GM21576 (cell line): Measurements from ENCODE around the gene CST8.
"Not testable (repeated sequence)": the region's sequence is repeated elsewhere in the genome, so short reads cannot be mapped to it uniquely, and the experiment has no call there.

Experiments
- ATAC-seq: cut with Tn5 transposase; IDR thresholded peaks from one replicate; pipeline ENCODE4 v1.9.1; 2021; ENCODE audit warnings: mild to moderate bottlenecking, moderate library complexity; ENCODE audit not compliant: unreplicated experiment

CST8 gene, protein sequence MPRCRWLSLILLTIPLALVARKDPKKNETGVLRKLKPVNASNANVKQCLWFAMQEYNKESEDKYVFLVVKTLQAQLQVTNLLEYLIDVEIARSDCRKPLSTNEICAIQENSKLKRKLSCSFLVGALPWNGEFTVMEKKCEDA

DNA sequence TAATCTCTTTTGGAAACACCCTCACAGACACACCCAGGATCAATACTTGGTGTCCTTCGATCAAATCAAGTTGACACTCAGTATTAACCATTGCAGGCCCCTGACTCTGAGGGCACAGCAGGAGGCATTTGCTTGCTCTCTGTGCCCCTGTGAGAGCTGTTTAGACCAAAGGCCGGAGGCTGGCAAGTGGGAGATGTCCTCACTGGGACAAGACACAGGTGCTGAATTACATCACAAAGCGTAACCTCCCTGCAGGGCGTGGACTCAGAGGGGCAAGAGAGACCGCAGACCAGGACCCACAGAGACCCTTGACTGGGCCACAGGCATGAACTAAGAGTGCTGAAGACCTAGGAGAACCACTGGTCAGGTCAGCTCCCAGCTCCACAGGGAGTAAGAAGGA, at the start of gene CST8:
CST8 (plus strand) TSS at position 301 of the 400 bp plus-strand sequence. CDS start 551 bp downstream, outside the sequence.
- ATAC-seq = no peak

DNA sequence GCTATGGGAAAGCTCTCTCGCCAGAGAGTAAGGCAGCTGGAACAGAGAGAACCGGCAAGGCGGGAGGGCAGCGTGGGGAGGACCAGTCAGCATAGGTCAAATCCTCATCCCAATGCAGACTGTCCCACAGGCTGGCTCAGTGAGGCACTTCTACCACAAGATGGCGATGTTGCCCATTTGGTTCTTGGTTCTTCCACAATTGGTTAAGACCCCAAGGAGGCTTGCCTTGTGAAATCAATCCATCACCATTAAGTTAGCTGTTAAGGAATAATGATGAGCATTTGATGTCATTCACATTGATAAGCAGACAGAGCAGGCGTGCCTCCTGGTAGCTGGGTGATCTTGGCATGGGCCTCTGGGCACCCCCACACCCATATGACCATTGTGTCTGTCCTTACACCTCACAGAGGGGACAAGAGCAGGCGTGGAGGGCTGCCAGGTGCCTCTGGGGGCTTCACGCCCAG, 49.0 kb upstream of the CST8 start:
- peak; percentile 74 for ATAC-seq

DNA sequence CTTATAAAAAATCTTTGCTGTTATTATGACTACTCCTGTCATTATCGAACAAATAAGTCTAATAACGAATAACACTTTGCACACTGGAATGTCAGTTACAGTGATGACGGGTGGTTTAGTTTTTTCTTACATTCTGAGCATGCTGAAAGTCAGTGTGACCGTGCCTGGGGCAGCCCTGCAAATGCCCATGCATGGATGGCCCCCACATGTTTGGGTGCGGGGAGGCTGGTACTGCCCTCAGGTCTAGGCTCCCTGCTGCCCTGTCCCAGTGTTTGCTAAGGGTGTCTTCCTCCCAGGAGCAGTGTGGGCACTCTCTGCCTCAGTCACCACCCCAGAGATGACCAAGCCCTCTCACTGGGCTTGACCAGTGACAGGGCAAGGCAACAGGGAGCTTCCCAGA, 48.5 kb upstream of the CST8 start:
- no peak for ATAC-seq

DNA sequence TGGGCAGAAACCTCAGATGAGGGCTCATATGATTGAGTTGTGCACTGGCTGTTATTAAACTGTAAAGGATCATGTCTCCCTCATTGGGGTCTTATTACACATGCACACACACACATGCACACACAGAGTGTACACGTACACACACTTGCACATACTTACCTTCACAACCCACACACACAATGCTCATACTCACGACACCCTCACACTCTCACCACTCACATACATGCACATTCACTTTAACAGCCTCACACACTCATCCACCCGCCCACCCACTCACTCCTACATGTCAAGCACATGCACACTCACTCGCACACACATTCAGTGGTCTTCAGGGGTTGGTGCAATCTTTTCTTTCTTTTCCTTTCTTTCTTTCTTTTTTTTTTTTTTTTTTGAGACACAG, 46.1 kb upstream of the CST8 start:
- no peak for ATAC-seq

DNA sequence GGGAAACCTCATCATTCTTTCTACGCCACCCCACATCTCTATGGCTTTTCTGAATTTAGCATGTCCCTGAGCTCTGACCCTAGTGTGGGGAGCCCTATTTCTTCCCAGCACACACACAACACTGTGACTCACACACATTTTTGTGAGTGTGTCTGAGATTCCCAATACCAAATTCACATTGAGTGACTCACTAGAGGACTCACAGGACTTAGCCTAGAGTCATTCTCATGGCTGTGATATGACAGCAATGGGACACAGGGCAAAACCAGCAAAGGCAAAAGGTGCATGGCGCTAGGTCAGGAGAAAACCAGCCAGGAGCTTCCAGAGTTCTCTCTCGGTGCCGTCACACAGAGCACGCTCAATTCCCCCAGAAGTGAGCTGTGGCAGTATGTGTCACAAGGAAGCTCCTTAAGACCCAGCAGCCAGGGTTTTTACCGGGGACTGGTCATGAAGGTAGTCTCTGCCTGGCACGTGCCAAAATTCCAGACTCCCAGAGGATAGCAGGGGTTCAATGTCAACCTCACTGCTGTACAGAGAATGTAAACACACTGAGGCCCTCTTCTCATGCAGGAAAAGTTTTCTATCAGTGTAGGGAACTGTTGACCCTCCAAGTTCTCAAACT, 45.2 kb upstream of the CST8 start:
- no peak for ATAC-seq

DNA sequence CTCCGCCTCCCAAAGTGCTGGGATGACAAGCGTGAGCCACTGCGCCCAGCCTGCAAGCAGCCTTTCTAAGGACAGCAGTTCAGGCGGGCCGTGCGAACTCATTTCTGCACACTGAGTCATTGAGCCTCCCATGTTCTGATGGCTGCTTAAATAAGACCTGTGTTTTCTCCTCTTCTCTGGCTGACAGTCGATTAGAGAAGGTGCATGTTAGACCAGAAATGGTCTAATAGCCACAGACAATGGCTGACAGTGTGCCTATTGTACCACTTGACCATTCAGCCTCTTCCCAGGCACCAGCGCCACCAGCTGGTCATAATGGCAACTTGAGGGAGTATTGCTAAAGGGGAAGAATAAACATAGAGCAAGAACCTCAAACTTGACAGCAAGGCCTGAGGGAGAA, 44.4 kb upstream of the CST8 start:
- peak; percentile 59 for ATAC-seq

DNA sequence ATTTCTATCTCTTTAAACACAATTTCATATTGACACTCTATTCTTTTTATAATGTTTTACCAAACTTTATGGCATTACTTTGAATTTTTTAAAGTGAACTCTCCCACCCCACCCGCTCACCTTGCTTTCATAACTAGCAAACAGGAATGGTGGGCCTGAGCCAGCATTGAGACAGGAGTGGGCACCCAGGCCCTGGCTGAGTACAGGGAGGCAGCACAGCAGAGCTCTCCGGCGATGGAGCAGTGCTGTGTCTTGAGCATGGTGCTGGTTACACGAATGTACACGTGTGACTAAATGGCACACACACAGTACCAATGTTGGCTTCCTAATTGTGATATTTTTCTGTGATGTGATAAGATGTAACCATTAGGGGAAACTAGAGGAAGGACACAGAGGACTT, 42.8 kb upstream of the CST8 start:
- no peak for ATAC-seq

DNA sequence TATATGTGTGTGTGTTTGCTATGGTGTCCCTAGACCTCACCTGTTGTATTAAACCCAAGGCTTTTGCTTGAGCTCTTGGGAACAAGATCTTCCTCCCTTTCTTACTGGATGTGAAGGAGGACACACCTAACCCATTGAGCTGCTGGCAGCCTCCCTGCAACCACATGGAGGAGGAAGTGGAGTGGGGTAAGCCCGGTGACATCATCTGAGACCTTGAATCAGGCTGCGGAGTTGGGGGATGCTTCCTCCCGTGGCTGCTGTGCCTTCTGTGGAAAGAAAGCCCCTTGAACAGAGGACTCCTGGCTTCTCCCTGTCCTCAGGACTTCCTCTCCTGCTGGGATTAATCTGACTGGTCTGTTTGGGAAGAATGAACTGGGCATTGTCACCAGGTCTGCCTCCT, 41.5 kb upstream of the CST8 start:
- ATAC-seq = no peak

DNA sequence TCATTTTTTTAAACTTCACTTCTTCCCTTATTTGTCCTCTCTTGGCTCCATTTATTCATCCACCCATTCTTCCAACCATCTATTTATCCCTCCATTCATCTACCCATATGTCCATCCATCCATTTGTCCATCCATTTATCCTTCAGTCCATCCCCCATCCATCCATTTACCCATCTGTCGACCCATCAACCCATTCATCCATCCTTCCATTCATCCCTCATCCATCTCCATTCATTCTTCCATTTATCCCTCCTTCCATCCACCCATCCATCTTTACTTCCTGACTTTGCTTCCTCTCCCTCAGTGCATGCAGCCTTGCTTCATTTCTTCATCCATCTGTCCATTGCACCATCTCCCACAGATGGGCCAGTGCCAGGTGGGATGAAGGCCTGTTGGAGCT, 40.0 kb upstream of the CST8 start:
- ATAC-seq = no peak

DNA sequence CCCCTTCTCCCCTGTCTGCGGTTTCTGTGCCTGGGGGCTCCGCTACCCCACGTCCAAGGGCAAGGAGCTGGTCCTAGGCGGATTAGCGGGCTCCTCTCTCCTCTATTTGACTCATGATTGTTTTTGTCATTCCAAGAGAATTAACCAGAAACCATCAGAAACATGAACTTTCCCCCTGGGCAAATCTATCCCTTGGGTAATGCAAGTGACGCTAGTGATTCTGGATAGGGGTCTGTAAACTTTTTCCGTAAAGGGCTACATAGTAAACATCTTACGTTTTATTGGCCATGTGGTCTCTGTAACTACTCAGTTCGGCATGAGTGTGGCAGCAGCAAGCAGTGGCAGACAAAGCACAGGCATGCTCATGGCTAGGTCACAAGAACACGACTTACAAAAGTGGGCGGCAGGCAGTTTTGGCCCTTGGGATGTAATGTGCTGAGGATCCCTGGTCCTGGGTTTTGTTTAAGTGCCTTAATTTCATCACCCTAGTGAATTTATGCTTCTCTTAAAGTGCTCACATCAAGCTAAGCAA, 38.9 kb upstream of the CST8 start:
- ATAC-seq = no peak

DNA sequence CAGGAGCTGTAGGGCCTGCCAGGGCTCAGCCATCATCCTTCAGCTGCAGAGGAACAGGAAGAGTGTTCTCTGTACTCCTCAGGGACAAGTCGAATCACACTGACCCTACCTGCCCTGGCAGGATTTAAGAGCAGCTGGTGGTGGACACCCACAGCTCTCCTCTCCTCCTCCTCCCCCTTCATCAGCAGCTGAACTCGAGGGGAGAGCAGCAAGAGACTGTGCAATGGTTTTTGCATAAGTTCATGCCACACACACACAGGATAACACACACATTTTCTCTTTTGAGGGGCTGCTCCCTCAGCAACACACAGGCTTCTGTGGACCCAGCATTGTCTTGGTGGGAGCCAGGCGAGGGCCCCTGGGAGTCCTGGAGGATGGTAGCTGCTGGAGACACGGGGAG, 38.1 kb upstream of the CST8 start, which contains the start of gene CST11:
CST11 (minus strand) TSS at position 101 of the 400 bp plus-strand sequence; CDS start at position 36, 65 bp downstream.
- no peak for ATAC-seq

DNA sequence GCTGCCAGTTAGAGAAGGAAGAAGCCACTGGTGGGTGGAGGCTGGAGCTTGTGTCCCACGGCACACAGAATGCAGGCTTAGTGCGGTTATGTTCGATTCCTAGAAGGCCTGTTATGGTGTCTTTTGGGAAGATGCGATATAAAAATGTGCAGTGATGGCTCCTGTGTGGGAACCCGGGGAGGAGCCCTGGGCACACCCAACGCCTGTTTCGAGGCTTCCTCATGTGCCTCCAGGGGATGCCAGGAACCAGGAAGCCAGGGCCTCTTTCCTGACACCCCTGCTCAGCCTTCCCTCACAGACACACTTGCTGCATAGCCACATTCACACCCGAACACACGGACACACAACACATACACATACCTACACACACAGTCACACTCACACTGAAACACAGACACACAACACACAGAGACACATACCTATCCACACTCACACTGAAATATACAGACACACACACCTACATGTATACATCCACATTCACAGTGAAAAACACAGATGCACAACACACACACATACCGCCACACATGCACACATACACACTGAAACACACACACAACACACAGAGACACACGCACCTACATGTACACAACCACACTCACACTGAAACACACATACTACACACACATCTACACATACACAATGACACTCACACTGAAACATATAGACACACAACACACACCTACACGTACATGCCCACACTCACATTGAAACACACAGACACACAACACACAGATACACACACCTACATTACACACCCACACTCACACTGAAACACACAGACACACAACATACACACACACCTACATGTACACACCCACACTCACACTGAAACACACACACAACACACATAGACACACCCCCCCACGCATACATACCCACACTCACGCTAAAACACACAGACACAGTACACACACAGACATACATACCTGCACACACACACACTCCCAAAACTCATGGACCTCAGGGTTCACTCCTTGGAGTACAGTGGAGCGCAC, 37.1 kb upstream of the CST8 start:
- no peak for ATAC-seq

DNA sequence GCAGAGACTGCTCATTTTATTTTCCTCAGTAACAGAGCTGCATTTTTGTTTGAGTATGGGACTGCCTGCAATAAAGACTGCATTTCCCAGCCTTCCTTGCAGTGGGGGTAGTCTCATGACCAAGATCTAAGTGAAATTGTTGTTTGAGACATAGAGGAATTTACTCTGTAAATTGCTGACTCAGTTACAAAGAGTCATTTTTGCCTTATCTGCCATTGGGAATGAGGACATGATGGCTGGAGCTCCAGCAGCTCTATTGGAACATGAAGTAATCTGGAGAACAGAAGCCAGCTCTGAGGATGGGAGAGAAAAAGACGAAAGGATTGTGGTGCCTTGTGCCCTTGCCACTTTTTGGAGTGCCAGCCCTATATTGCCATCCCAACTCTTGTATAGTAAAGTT, 36.1 kb upstream of the CST8 start:
- no peak for ATAC-seq

DNA sequence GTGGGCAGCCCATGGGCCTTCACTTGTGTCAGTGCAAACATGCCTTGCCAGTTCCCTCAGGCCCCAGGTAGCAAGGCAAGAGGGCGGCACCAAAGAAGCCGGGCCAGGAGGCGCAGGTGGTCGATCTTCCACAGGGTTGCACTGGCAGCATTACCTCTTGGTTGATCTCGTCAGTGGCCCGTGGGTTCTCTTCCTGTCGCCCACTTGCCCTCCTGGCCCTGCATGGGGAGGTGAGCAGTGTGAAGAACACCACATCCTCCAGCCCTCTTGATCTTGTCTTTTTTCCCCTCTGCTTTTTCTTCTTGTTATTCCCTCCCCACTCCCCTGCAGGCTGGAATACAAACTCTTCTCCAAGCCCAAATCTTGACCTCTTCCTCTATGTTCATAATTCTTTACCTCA, 35.3 kb upstream of the CST8 start:
- ATAC-seq = no peak

DNA sequence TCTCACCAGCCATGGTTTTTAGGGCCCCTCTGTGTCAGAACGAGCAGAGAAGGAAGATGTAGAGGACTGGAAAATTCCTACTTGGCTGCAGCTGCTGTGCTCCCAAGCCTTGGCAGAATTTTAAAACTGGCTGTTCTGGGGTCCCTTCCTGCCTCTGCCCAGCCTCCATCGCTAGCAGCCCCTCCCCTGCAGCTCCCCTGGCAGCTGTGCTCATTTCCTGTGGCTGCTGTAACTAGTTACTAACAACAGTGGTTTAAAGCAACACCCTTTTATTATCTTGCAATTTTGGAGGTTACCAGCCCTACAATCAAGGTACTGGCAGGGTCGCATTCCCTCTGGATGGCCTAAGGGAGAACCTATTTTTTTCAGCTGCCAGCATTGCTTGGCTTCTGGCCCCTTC, 34.5 kb upstream of the CST8 start:
- no peak for ATAC-seq

DNA sequence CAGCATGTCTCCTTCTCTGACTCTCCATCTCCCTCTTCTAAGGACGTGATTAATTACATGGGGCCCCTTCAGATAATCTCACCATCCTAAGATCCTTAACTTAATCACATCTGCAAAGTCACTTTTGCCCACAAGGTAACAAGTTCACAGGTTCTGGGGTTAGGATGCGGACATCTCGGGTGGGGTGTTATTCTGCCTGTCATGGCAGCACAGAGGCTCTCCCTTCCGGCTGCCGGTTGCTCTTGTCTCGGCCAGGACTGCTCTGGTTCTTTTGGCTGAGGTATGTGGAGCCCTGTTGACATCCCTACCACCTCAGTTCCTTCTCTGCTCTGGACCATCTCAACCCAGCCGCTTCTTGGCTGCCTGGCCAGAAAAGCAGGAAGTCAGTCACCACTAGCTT, 34.0 kb upstream of the CST8 start:
- ATAC-seq = no peak

DNA sequence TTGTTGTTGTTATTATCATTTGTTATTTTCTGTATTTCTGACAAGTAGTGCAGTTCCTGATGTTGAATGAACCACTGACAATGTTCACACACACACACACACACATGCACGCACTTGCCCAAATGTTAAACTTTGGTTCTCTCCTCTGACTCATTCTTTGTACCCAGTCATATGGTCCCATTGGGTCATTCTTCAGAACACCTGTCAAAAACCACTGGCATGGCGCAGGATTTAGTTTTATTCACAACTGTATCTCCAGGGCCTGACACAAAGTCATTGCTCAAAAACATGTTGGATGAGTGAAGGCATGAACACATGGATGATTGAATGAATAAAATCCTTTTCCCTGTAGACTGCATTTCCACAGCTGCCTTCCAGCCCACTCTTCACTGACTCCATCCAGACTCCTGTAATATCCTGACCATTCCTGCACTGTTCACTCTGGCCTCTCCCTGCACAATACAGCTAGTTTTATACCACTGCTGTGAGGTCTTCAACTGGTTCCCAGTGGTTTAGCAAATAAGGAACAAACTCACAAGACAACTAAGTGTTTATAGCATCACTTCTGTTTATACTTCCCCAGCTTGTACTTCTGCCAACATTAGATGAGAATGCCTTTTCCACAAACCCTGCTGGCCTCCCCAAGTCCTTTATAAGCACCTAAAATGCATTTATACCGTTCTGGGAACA, 31.3 kb upstream of the CST8 start:
- no peak for ATAC-seq

DNA sequence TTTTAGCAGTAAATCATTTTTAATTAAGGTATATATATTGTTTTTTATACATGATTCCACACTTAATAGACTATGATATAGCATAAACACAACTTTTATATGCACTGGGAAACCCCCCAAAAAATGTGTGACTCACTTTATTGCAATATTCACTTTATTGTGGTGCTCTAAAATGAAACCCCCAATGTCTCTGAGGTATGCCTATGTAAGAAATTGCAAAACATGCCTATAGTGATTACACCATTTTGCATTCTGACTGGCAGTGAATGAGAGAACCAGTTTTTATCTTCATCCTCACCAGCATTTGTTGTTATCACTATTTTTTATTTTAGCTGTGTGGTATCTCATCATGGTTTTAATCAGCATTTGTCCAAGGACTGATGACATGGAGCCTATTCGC, 29.7 kb upstream of the CST8 start:
- ATAC-seq = no peak

DNA sequence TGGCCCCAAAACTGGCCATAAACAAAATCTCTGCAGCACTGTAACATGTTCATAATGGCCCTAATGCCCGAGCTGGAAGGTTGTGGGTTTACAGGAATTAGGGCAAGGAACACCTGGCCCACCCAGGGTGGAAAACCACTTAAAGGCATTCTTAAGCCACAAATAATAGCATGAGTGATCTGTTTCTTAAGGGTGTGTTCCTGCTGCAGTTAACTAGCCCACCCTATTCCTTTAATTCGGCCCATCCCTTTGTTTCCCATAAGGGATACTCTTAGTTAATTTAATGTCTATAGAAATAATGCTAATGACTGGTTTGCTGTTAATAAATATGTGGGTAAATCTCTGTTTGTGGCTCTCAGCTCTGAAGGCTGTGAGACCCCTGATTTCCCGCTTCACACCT, 24.0 kb upstream of the CST8 start:
- ATAC-seq = not testable (repeated sequence)

DNA sequence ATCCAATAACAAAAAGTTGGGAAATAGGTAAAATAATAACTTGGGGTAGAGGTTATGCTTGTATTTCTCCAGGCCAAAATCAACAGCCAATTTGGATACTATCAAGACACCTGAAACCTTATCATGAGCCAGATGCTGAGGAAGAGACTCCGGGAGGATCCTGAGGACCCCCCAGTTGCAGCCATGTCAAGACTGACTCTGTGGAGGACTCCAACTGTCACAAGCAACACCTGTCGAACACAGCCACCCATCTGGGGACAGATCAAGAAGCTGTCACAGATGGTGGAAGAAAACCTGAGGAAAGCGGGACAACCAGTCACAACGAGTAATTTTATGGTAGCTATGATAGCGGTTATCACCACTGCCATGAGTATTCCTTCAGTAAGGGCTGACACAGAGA, 18.6 kb upstream of the CST8 start:
- ATAC-seq = not testable (repeated sequence)

DNA sequence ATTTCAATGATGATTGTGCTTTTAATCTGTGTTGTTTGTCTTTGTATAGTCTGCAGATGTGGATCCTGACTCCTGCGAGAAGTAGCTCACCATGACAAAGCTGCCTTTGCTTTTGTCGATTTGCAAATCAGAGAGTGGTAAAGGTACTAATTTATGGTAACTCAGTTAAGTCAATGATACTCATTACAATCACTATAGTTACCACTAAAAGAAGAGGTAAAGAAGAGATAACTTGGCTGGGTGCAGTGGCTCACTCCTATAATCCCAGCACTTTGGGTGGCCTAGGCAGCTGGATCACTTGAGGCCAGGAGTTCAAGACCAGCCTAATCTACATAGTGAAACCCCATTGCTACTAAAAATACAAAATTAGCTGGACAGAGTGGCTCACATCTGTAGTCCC, 17.6 kb upstream of the CST8 start:
- not testable (repeated sequence) for ATAC-seq
